Naive thymus-derived CD4-positive, alpha-beta T cell (primary cell): ENCODE results near the gene METTL26. TPM values are rescaled to one million over a fixed set of nuclear protein-coding genes. Genes with fewer than 3 reads are reported as not detected.
A peak's percentile ranks its signal among the peaks of the same experiment; 100 is the strongest.

Source experiments
- ATAC-seq: fragments of 150-1000 bp; cut with Tn5 transposase; 2 replicates; pipeline ENCODE4 v1.10.0; 2021; ENCODE audit warnings: mild to moderate bottlenecking, moderate library complexity
- CTCF ChIA-PET: fragments of 350-600 bp; sonication (Branson Sonifier 250); formaldehyde crosslinking; loops from one replicate; lab custom pipeline; 2021; ENCODE audit warnings: antibody characterized with exemption; lab: Charles Lee
- POLR2A ChIA-PET: fragments of 350-600 bp; sonication (Branson Sonifier 250); formaldehyde crosslinking; loops from one replicate; lab custom pipeline; 2021; ENCODE audit warnings: antibody characterized with exemption, inconsistent platforms; lab: Charles Lee
- DNase-seq, 9 donors: peaks; one replicate each; pipeline versions ENCODE4 v3.0.0 to v3.0.0-alpha.2; 2020 to 2022; ENCODE audit warnings: mixed read lengths in 1 of 9
- H3K27ac ChIP-seq: one replicate; pipeline ENCODE4 v1.7.0; 2013; ENCODE audit warnings: mild to moderate bottlenecking, low read depth, low read length, moderate library complexity
- H3K27me3 ChIP-seq, 2 donors: one replicate each; pipeline ENCODE4 v1.7.0; 2013; ENCODE audit warnings: low read length in 2 of 2, mild to moderate bottlenecking in 2 of 2, moderate library complexity in 2 of 2; ENCODE audit not compliant: control insufficient read depth in 2 of 2, insufficient read depth in 2 of 2
- H3K36me3 ChIP-seq, 3 experiments: 1 replicate in 2 of 3; 2 replicates in 1 of 3; pipeline ENCODE4 v1.7.0; 2013; ENCODE audit warnings: low read length in 3 of 3, mild to moderate bottlenecking in 3 of 3, moderate library complexity in 1 of 3; ENCODE audit not compliant: insufficient read depth in 3 of 3, control insufficient read depth in 2 of 3
- H3K4me1 ChIP-seq, 2 donors: one replicate each; pipeline ENCODE4 v1.7.0; 2013; ENCODE audit warnings: low read length in 2 of 2, mild to moderate bottlenecking in 2 of 2, moderate library complexity in 1 of 2; ENCODE audit not compliant: control insufficient read depth in 2 of 2, insufficient read depth in 2 of 2
- H3K4me3 ChIP-seq: 2 replicates; pipeline ENCODE4 v1.7.0; 2013; ENCODE audit warnings: mild to moderate bottlenecking, low read length
- H3K9me3 ChIP-seq, 3 experiments: 1 replicate in 2 of 3; 2 replicates in 1 of 3; pipeline ENCODE4 v1.7.0; 2013; ENCODE audit warnings: low read length in 3 of 3; ENCODE audit not compliant: control insufficient read depth in 2 of 3
- H3K27ac Mint-ChIP-seq, 9 donors: one replicate each; pipeline ENCODE4 v1.8.0; 2020 to 2022; ENCODE audit warnings: mixed read lengths in 9 of 9, mild to moderate bottlenecking in 8 of 9, moderate library complexity in 5 of 9, inconsistent platforms in 2 of 9
- H3K27me3 Mint-ChIP-seq, 5 donors: one replicate each; pipeline ENCODE4 v1.8.0; 2021 to 2022; ENCODE audit warnings: mixed read lengths in 5 of 5, mild to moderate bottlenecking in 1 of 5
- H3K36me3 Mint-ChIP-seq, 5 donors: one replicate each; pipeline ENCODE4 v1.8.0; 2020 to 2022; ENCODE audit warnings: mixed read lengths in 5 of 5, mild to moderate bottlenecking in 3 of 5, inconsistent platforms in 1 of 5
- H3K4me1 Mint-ChIP-seq, 7 donors: one replicate each; pipeline ENCODE4 v1.8.0; 2020 to 2022; ENCODE audit warnings: mixed read lengths in 7 of 7, mild to moderate bottlenecking in 3 of 7, inconsistent platforms in 1 of 7
- H3K4me3 Mint-ChIP-seq, 10 donors: one replicate each; pipeline ENCODE4 v1.8.0; 2020 to 2022; ENCODE audit warnings: mild to moderate bottlenecking in 10 of 10, mixed read lengths in 10 of 10, moderate library complexity in 6 of 10, inconsistent platforms in 2 of 10
- H3K9me3 Mint-ChIP-seq, 11 donors: one replicate each; pipeline ENCODE4 v1.8.0; 2020 to 2022; ENCODE audit warnings: mixed read lengths in 11 of 11, mild to moderate bottlenecking in 4 of 11, inconsistent platforms in 1 of 11, moderate library complexity in 1 of 11
- intact Hi-C, 2 donors: fragments of 100-400 bp; cut with micrococcal nuclease; formaldehyde crosslinking; loops; one replicate each; pipeline ENCODE4 v1.15.1; 2023
- polyA plus RNA-seq, 2 donors: library from polyadenylated mRNA; unstranded; fragments of 300-500 nt; fragmentation: Illumina TruSeq; gene quantifications; one replicate each; pipeline ENCODE4 v1.2.3, GENCODE V29; 2021
- total RNA-seq, 6 experiments: library from RNA in 5 of 6; stranded (reverse) in 5 of 6; gene quantifications; 1 replicate in 5 of 6; 2 replicates in 1 of 6; pipeline ENCODE4 v1.2.3 and lab custom pipeline; 2021 to 2026

The METTL26 gene
- total and polyA plus RNA-seq, 7 experiments from 2014 or later, result 41.7 to 97.5 (median 70.7) TPM

GRCh38 chr16:678858-679813 is 43.0 kb upstream of the METTL26 start:
- H3K27me3 ChIP-seq, result no peaks in the 10 kb centered on the region
- H3K4me3 ChIP-seq, result peak overlapping the region; percentile 51
- no peaks in the 10 kb centered on the region for H3K9me3 ChIP-seq
- DNase-seq (peak in 4 of 9 donors; percentile 41 to 65 (median 47)), ATAC-seq (peak; percentile 6)
- peaks cover 0 to 28% (median 12%) of the 10 kb centered on the region in 3 experiments for H3K36me3 ChIP-seq
- H3K27ac ChIP-seq, result peak overlapping the region; percentile 26
- POLR2A ChIA-PET, result interaction anchor here (0.7 to 2.1 kb wide), 5 partner anchors 11 to 36 kb away, joined by 3 to 11 read pairs (median 4); partner anchors contain the start of genes RHOT2, WDR24 and WDR90
- Mint-ChIP-seq H3K9me3 (no peaks in the 10 kb centered on the region), H3K27me3 (peaks cover 0 to 7% (median 0%) of the 10 kb centered on the region in 5 donors), H3K36me3 (peaks cover 0 to 9% (median 0%) of the 10 kb centered on the region in 5 donors), H3K27ac (peak overlapping the region in 7 of 9 donors; percentile 56 to 93 (median 69)), H3K4me3 (peak overlapping the region; percentile 71 to 89 (median 84)), H3K4me1 (peaks cover 10 to 33% (median 23%) of the 10 kb centered on the region in 7 donors)
- CTCF ChIA-PET, result interaction anchor here (0.8 kb wide), 1 partner anchor 11 kb away, joined by 4 read pairs; the partner anchor contains the start of gene RHOT2
- intact Hi-C loops, result loop anchor here (1.0 to 2.0 kb wide), 5 partner anchors 11 to 43 kb away; partner anchors contain the start of genes METTL26 (in 1 of the 2), RHOT2 (in 1 of the 2) and WDR90 (in 1 of the 2)
- peaks cover 5 to 17% of the 10 kb centered on the region in 2 donors for H3K4me1 ChIP-seq

- Histone ChIP-seq H3K27me3 (no peaks in the 10 kb centered on the region), H3K9me3 (no peaks in the 10 kb centered on the region), H3K4me1 (peaks cover 5 to 14% of the 10 kb centered on the region in 2 donors), H3K36me3 (peaks cover 0 to 36% (median 9%) of the 10 kb centered on the region in 3 experiments), H3K4me3 (no peak overlapping the region), H3K27ac (no peak overlapping the region)
- ChIA-PET CTCF (no interaction called here), POLR2A (interaction anchor here (0.7 to 2.1 kb wide), 4 partner anchors 10 to 29 kb away, joined by 3 to 11 read pairs (median 4); partner anchors contain the start of genes RHOT2, WDR24 and WDR90)
- intact Hi-C loops, result loop anchor here in 1 of 2 donors (2.0 kb wide), 1 partner anchor 18 kb away; no protein-coding TSS in a partner anchor
- DNase-seq (no peak), ATAC-seq (no peak)
- Mint-ChIP-seq H3K9me3 (no peaks in the 10 kb centered on the region), H3K36me3 (peaks cover 0 to 9% (median 0%) of the 10 kb centered on the region in 5 donors), H3K4me3 (peak overlapping the region in 3 of 10 donors; percentile 19 to 89 (median 84)), H3K4me1 (peaks cover 10 to 33% (median 23%) of the 10 kb centered on the region in 7 donors), H3K27me3 (peaks cover 0 to 7% (median 0%) of the 10 kb centered on the region in 5 donors), H3K27ac (no peak overlapping the region)
These were observed 42.2 kb upstream of the METTL26 start for GRCh38 chr16:678209-678857.

GRCh38 chr16:677316-678190 is 41.4 kb upstream of the METTL26 start:
- Mint-ChIP-seq H3K4me3 (peak overlapping the region in 4 of 10 donors; percentile 19 to 60 (median 40)), H3K9me3 (no peaks in the 10 kb centered on the region), H3K27me3 (peaks cover 0 to 7% (median 0%) of the 10 kb centered on the region in 5 donors), H3K4me1 (peaks cover 8 to 30% (median 21%) of the 10 kb centered on the region in 7 donors), H3K27ac (no peak overlapping the region), H3K36me3 (peaks cover 0 to 11% (median 0%) of the 10 kb centered on the region in 5 donors)
- no peak overlapping the region for H3K4me3 ChIP-seq
- H3K9me3 ChIP-seq, result no peaks in the 10 kb centered on the region
- no peak overlapping the region for H3K27ac ChIP-seq
- ATAC-seq (no peak), DNase-seq (no peak)
- H3K4me1 ChIP-seq, result peaks cover 5 to 10% of the 10 kb centered on the region in 2 donors
- peaks cover 0 to 37% (median 2%) of the 10 kb centered on the region in 3 experiments for H3K36me3 ChIP-seq
- H3K27me3 ChIP-seq, result no peaks in the 10 kb centered on the region
- intact Hi-C loops, result loop anchor here in 1 of 2 donors (2.0 kb wide), 1 partner anchor 17 kb away; no protein-coding TSS in a partner anchor
- ChIA-PET POLR2A (interaction anchor here (0.7 to 3.1 kb wide), 5 partner anchors 9 to 52 kb away, joined by 3 to 12 read pairs (median 4); partner anchors contain the start of gene RHOT2), CTCF (no interaction called here)

GRCh38 chr16:676913-677312 is 40.8 kb upstream of the METTL26 start:
- peak in 1 of 9 donors; percentile 61 for DNase-seq
- Histone ChIP-seq H3K4me1 (peaks cover 5 to 10% of the 10 kb centered on the region in 2 donors), H3K4me3 (no peak overlapping the region), H3K27ac (no peak overlapping the region), H3K36me3 (peaks cover 0 to 37% (median 0%) of the 10 kb centered on the region in 3 experiments), H3K9me3 (no peaks in the 10 kb centered on the region), H3K27me3 (no peaks in the 10 kb centered on the region)
- ATAC-seq, result no peak
- peaks cover 5 to 25% (median 14%) of the 10 kb centered on the region in 7 donors for H3K4me1 Mint-ChIP-seq
- H3K27ac Mint-ChIP-seq, result no peak overlapping the region
- H3K27me3 Mint-ChIP-seq, result peaks cover 0 to 7% (median 0%) of the 10 kb centered on the region in 5 donors
- H3K4me3 Mint-ChIP-seq, result peak overlapping the region in 5 of 10 donors; percentile 12 to 60 (median 19)
- H3K36me3 Mint-ChIP-seq, result peaks cover 0 to 7% (median 0%) of the 10 kb centered on the region in 5 donors
- CTCF ChIA-PET, result no interaction called here
- H3K9me3 Mint-ChIP-seq, result no peaks in the 10 kb centered on the region
- intact Hi-C loops, result no loop called here
- POLR2A ChIA-PET, result interaction anchor here (0.7 to 3.1 kb wide), 4 partner anchors 9 to 53 kb away, joined by 3 to 12 read pairs (median 4); partner anchors contain the start of gene RHOT2

GRCh38 chr16:676565-676902 is 40.4 kb upstream of the METTL26 start:
- peaks cover 3 to 21% (median 12%) of the 10 kb centered on the region in 7 donors for H3K4me1 Mint-ChIP-seq
- Histone ChIP-seq H3K9me3 (no peaks in the 10 kb centered on the region), H3K36me3 (peaks cover 0 to 37% (median 0%) of the 10 kb centered on the region in 3 experiments), H3K27me3 (no peaks in the 10 kb centered on the region), H3K4me1 (peaks cover 5 to 6% of the 10 kb centered on the region in 2 donors), H3K27ac (no peak overlapping the region), H3K4me3 (no peak overlapping the region)
- ATAC-seq (no peak), DNase-seq (no peak)
- peaks cover 0 to 7% (median 0%) of the 10 kb centered on the region in 5 donors for H3K27me3 Mint-ChIP-seq
- ChIA-PET POLR2A (interaction anchor here (0.7 to 3.1 kb wide), 5 partner anchors 8 to 53 kb away, joined by 3 to 12 read pairs (median 3); partner anchors contain the start of gene RHOT2), CTCF (no interaction called here)
- peaks cover 0 to 5% (median 0%) of the 10 kb centered on the region in 5 donors for H3K36me3 Mint-ChIP-seq
- peak overlapping the region in 3 of 10 donors; percentile 17 to 60 (median 41) for H3K4me3 Mint-ChIP-seq
- no peaks in the 10 kb centered on the region for H3K9me3 Mint-ChIP-seq
- no peak overlapping the region for H3K27ac Mint-ChIP-seq
- intact Hi-C loops, result no loop called here
